Activated effector memory CD4-positive, alpha-beta T cell treated with anti-CD3 and anti-CD28 coated beads, Interleukin-2, amount 50 U/mL, for 16 hours (primary cell): ENCODE results near the gene ABCC6.
"Not testable (repeated sequence)": the region's sequence is repeated elsewhere in the genome, so short reads cannot be mapped to it uniquely, and the experiment has no call there.

Experiments used
- DNase-seq: peaks from one replicate; pipeline ENCODE4 v3.0.0-alpha.2; 2020

Gene ABCC6

GRCh38 chr16:16186820-16187219, 36.5 kb downstream of the ABCC6 start:
- no peak for DNase-seq

DNA sequence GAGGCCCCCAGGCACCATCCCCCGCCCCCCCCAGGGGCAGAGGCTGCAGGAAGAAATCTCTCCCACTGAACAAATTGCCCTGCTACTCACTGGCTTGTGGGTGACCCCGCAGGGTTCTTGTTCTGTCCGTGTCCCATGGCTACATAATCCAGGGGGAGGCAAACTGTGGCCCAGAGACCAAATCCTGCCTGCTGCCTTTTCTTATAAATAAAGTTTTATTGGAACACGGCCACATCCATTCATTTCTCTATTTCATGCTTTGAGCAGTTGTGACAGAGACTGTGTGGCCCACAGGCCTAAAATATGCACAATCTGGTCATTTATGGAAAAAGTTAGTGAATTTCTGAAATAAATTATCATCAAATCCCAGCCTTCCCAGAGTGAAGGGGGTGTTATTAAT, 38.2 kb downstream of the ABCC6 start:
- no peak for DNase-seq

DNA sequence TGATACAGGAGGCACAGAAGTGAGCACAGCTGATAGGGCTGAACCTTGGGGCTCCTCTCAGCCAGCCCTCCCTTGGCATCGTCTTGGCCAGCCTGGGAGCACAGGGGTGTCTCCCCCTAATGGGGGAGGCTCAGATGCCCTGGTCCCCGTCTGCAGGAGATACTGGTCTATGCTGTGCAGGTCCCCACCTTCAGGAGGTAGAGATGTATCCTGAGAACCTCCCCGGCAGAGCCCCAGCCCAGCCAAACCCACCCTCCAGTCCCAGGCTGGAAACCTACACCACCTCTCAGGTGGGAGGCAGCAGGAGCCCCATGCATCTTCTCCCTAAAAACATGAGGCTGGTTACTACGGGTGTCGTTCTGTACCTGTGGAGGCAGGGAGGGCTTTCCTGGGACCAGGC, 38.7 kb downstream of the ABCC6 start:
- no peak for DNase-seq

DNA sequence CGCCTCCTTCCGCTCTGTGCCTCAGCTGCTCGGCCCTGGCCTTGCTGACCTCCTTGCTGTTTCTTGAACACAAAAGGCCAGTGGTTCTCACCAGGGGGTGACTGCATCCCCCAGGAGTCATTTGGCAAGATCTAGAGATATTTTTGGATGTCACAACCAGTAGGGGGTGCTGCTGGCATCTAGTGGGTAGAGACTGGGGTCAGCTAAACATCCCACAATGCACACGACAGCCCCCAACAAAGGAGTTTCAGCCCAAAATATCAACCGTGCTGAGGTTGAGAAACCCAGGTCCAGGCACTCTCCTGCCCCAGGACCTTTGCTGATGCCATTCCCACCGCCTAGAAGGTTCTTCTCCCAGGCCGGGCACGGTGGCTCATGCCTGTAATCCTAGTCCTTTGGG, 39.7 kb downstream of the ABCC6 start:
- no peak for DNase-seq

GRCh38 chr16:16182918-16183317, 40.4 kb downstream of the ABCC6 start:
- DNase-seq, result no peak

DNA sequence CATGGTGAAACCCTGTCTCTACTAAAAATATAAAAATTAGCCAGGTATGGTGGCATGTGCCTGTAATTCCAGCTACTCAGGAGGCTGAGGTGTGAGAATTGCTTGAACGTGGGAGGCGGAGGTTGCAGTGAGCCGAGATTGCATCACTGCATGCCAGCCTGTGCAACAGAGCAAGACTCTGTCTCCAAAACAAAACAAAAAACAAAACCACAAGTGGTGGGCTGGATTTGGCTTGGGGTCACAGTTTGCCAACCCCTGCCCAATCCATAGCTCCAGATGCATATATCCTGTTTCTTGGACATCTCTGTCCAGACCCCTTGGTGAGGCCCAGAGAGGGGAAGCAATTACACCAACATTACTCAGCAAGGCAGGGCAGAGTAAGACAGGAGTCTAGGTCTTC, 41.5 kb downstream of the ABCC6 start:
- not testable (repeated sequence) for DNase-seq

DNA sequence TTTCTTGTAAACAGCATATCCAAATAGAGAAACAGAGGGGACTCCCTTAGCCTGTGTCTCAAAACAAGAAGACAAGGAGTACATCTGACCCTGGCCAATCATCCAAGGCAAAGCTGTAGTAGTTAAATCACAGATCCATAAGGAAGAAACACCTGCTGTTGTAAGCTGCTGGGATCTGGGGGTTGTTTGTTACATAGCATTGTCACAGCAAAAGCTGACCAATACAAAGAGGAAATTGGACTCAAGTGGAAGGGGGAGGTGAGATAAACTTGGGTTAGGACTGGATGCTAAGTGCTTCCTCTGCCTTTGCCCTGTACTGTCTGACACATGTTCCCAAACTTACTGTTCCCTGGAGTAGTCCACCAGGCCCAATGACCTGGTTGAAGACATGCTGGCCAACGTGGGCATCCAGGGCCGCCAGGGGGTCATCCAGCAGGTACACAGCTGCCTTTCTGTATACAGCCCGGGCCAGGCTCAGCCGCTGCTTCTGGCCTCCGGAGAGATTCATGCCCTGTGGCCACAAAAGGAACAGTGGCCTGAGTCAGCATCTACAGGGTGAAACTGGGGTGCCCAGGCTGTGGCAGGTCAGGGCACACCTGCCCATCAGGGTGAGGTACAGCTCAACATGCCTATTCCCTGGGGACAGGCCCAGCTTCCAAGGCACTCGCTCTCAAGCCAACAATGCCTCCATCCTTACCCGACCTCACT, 44.7 kb downstream of the ABCC6 start:
- no peak for DNase-seq

DNA sequence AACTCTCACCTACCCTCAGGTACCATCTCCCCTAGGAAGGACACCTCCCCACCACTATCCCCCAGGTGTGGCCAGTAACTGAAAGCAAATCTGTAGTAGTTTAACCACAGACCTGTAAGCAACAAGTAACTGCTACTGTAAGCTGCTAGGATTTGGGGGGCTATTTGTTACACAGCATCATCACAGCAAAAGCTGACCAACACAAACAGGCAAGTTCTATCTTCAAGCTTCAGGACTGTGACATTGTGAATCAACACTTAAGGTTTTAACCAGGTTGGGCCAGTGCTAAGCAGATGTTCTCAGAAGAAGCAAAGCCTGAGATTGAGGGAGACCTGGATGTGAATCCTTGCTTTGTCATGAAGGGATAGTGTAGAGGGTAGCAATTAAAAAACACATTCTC, 47.0 kb downstream of the ABCC6 start:
- no peak for DNase-seq

GRCh38 chr16:16175296-16175695, 48.0 kb downstream of the ABCC6 start:
- DNase-seq, result no peak

- DNase-seq, result no peak
Measured at GRCh38 chr16:16172991-16173390, 50.3 kb downstream of the ABCC6 start.

- DNase-seq, result no peak
Measured at GRCh38 chr16:16171332-16171919, 51.9 kb downstream of the ABCC6 start.

DNA sequence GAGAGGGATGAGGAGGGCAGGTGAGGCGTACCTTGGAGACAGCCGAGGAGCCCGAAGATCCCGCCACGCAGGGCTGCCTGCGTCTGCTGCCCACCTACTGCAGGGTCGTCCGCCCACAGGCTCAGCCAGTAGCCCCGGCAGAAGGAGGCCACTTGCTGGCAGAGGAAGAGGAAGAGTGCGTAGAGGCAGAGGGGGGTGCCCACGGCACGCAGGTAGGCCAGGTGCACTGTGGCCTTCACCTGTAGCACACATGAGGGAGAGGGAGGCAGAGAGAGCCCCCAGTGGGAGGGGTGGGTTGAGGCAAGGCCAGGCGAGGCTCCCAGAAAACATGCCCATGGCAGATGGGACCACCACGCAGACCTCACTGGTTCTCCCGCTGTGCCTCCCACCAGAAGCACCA, 53.7 kb downstream of the ABCC6 start:
- DNase-seq, result no peak

GRCh38 chr16:16168431-16168830, 54.9 kb downstream of the ABCC6 start:
- DNase-seq, result no peak

DNA sequence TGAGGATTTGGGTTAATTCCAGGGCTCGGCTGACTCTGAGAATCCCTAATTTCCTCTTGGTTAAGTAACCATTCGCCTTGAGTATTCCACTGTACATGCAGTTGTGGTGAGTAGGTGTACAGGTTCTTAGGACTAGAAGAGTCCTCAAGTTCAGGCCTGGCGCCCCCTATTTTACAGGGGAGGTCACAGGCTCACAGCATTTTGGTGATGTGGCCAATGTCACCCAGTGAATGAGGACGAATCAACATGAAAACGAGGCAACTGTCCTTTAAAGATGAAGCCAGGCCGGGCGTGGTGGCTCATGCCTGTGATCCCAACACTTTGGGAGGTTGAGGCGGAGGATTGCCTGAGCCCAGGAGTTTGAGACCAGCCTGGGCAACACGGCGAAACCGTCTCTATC, 55.4 kb downstream of the ABCC6 start:
- no peak for DNase-seq

GRCh38 chr16:16166949-16167348, 56.3 kb downstream of the ABCC6 start:
- no peak for DNase-seq

DNA sequence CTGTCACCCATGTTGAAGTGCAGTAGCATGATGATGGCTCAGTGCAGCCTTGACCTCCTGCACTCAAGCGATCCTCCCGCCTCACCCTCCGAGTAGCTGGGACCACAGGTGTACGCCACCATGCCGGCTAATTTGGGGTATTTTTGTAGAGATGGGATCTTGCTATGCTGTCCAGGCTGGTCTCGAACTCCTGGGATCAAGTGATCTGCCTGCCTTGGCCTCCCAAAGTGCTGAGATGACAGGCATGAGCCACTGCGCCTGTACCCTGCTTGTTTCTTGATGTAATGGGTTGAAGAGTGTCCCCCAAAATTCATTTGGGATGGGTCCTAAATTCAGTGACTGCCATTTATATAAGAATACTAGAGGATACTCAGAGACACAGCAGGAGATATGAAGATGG, 57.2 kb downstream of the ABCC6 start:
- DNase-seq, result no peak

DNA sequence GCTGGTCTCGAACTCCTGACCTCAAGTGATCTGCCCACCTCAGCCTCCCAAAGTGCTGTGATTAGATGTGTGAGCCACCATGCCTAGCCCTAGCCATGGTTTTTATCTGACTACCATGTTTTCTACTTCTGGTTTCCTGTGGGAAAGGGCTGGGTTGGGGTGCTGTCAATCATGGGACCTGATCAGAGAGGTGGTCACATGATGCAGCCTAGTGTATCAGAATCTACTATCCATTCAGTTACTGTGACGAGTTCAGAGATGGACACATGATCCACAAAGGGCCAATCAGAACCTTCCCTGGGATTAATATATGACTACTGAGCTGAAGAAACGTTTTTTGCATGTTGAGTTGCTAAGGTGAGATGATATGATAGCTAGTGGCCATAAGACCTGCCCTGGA, 59.1 kb downstream of the ABCC6 start:
- DNase-seq, result no peak

GRCh38 chr16:16163571-16163970, 59.7 kb downstream of the ABCC6 start:
- no peak for DNase-seq

DNA sequence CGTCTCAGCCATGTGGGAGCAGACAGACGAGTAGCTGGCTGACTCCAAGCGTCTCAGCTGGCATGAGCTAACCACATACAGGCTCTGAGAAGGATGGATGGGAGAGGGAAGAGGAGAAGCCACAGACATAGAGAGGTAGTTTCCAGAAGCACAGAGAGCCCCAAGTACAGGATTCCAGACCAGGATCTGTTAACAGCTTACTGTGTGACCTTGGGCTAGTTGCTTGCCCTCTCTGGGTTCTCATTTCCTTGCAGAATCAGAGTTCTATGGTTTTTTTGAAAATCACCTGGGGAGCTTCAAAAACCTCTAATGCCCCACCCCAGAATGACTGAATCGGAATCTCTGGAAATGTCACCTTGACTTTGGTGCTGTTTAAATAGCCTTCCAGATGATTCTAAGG, 60.2 kb downstream of the ABCC6 start:
- DNase-seq, result no peak

- DNase-seq, result no peak
Measured at GRCh38 chr16:16162591-16162990, 60.7 kb downstream of the ABCC6 start.

DNA sequence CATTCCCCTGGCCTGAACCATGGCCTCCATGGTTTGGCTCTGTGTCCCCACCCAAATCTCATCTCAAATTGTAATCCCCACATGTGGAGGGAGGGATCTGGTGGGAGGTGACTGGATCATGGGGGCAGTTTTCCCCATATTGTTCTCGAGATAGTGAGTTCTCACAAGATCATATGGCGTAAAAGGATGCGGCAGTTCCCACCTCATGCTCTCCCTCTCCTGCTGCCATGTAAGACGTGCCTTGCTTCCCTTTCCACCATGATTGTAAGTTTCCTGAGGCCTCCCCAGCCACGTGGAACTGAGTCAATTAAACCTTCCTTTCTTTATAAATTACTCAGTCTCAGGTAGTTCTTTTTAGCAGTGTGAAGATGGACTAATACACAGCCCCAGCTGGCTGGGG, 61.5 kb downstream of the ABCC6 start:
- DNase-seq, result not testable (repeated sequence)

DNA sequence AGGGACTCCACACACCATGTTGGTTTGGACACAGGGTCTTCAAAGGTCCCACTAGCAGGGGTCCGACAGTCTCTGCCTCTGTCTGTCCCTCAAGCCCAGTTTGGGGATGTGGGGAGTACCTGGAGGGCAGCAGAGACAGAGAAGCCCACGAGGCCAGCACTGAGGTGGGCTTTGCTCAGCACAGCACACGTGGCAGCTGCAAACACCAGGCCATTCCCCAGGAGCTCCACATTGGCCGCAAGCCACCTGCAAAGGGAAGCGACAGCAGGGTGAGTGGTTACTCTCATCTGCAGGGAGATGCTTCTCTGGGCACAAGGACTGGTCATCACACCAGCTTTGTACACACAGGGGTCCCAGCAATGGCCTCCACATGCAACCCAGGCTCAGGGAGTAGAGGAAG, 62.0 kb downstream of the ABCC6 start:
- no peak for DNase-seq

- DNase-seq, result no peak
Measured at GRCh38 chr16:16159662-16160061, 63.6 kb downstream of the ABCC6 start.

DNA sequence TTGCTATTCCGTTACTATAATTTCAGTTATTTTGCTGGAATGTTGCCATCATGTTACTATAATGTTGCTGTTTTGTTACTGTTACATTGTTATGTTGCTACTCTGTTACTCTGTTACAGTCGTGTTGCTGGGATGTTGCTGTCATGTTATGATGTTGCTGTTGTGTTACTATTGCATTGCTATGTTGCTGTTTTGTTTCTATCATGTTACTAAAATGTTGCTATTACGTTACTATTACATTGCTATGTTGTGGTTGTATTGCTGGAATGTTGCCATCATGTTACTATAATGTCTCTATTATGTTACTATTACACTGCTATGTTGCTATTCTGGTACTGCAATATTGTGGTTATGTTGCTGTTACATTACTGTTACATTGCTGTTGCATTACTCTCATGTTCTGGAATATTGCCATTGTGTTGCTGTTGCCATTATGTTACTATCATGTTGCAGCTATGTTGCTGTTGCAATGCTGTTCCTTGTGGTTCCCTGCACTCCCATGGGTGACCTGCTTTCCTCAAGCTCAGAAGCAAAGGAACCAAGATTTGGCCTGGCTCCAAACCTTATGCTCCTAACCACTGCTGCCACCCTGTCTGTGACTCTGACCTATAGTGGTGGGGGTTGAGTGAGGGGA, 64.4 kb downstream of the ABCC6 start:
- no peak for DNase-seq
